ENCODE measurements around the gene ZFYVE1.

ZFYVE1 gene

GRCh38 chr14:72982146-72982708 lies 44.7 kb downstream of the ZFYVE1 start:
- peaks cover 87% of the 10 kb centered on the region for H3K36me3 ChIP-seq
- H3K27me3 ChIP-seq, result no peaks in the 10 kb centered on the region
- no peaks in the 10 kb centered on the region for H3K9me3 ChIP-seq
- H3K27ac ChIP-seq, result no peak overlapping the region
- H3K4me3 ChIP-seq (ENCODE audit: low read depth in 1 of 2, low read length in 1 of 2), result no peak overlapping the region
- no peak for TF ChIP-seq CTCF (IDR thresholded peaks at IDR 0.05)
- no peaks in the 10 kb centered on the region for H3K4me1 ChIP-seq (ENCODE audit: control insufficient read depth in 1 of 2, insufficient read depth in 1 of 2, low read depth in 1 of 2, low read length in 1 of 2)

DNA sequence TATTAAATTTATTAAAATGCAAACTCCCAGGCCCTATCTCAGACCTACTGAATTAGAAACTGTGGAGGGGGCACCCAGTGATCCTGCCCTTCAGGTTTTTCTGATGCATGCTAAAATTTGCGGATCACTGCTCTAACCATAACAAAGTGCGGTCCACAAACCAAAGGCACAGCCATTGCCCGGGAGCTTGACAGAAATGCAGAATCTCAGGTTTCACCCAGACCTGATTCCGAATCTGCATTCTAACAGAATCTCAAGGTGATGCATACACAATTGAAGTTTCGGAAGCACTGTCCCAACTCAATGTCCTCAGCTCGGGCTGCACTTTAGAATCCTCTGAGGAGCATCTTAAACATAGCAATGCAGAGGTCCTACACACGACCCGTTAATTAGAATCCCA lies 46.0 kb downstream of the ZFYVE1 start:
- peaks cover 87% of the 10 kb centered on the region for H3K36me3 ChIP-seq
- H3K27ac ChIP-seq, result no peak overlapping the region
- H3K4me3 ChIP-seq (ENCODE audit: low read depth in 1 of 2, low read length in 1 of 2), result no peak overlapping the region
- no peaks in the 10 kb centered on the region for H3K9me3 ChIP-seq
- H3K4me1 ChIP-seq (ENCODE audit: control insufficient read depth in 1 of 2, insufficient read depth in 1 of 2, low read depth in 1 of 2, low read length in 1 of 2), result no peaks in the 10 kb centered on the region
- no peak for TF ChIP-seq CTCF (IDR thresholded peaks at IDR 0.05)
- H3K27me3 ChIP-seq, result no peaks in the 10 kb centered on the region

DNA sequence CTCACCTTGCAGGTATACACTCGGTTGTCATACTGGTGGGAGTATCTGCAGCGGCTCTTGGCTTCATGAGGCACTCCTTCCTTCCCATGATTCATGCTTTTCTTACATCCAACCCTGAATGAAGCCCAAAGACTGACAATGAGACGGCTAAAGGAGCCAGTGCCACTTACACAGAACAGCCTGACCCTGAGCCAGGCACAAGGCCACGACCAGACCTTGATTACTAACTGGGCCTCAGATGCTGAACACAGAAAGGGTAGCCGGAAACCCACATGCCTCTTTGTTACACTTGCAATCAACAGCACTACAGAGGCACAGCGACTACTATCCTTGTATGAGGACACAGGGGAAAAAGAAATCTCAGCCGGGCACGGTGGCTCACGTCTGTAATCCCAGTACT lies 48.0 kb downstream of the ZFYVE1 start:
- Histone ChIP-seq H3K4me3 (ENCODE audit: low read depth in 1 of 2, low read length in 1 of 2) (no peak overlapping the region), H3K4me1 (ENCODE audit: control insufficient read depth in 1 of 2, insufficient read depth in 1 of 2, low read depth in 1 of 2, low read length in 1 of 2) (no peaks in the 10 kb centered on the region), H3K27me3 (no peaks in the 10 kb centered on the region), H3K36me3 (peaks cover 92% of the 10 kb centered on the region), H3K9me3 (no peaks in the 10 kb centered on the region), H3K27ac (no peak overlapping the region)
- no peak for TF ChIP-seq CTCF (IDR thresholded peaks at IDR 0.05)

GRCh38 chr14:72975770-72976169 lies 51.1 kb downstream of the ZFYVE1 start:
- H3K4me1 ChIP-seq (ENCODE audit: control insufficient read depth in 1 of 2, insufficient read depth in 1 of 2, low read depth in 1 of 2, low read length in 1 of 2), result no peaks in the 10 kb centered on the region
- no peak for TF ChIP-seq CTCF (IDR thresholded peaks at IDR 0.05)
- H3K4me3 ChIP-seq (ENCODE audit: low read depth in 1 of 2, low read length in 1 of 2), result no peak overlapping the region
- H3K36me3 ChIP-seq, result peaks cover 97% of the 10 kb centered on the region
- H3K27me3 ChIP-seq, result no peaks in the 10 kb centered on the region
- H3K27ac ChIP-seq, result no peak overlapping the region
- H3K9me3 ChIP-seq, result no peaks in the 10 kb centered on the region

DNA sequence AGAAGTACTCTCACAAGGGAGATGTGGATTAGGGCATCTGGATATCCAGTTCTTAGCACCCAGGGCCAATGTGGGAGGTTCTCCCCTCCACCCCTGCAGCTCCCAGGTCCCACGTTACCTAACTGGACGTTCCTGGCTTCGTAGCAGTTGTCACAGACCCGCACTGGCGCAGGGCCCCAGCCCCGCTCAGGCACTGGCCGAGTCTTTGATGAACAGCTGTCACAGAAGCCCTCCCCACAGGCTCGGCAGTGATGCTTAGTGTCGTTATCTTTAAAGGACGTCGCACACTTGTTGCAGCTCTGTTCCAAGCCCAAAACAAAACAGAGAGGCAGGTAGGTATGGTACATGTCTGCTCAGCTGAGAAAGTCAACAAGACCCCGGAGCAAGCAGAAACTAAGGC lies 52.2 kb downstream of the ZFYVE1 start:
- Histone ChIP-seq H3K27me3 (no peaks in the 10 kb centered on the region), H3K27ac (no peak overlapping the region), H3K4me1 (ENCODE audit: control insufficient read depth in 1 of 2, insufficient read depth in 1 of 2, low read depth in 1 of 2, low read length in 1 of 2) (no peaks in the 10 kb centered on the region), H3K36me3 (peaks cover 99% of the 10 kb centered on the region), H3K4me3 (ENCODE audit: low read depth in 1 of 2, low read length in 1 of 2) (no peak overlapping the region), H3K9me3 (no peaks in the 10 kb centered on the region)
- no peak for TF ChIP-seq CTCF (IDR thresholded peaks at IDR 0.05)

Measured in neutrophil (primary cell).